ENCODE measurements around the gene NMNAT2. TPM values are rescaled to one million over a fixed set of nuclear protein-coding genes. Genes with fewer than 3 reads are reported as not detected.

The NMNAT2 gene
- total and polyA plus RNA-seq, 12 donors, result 0.23 to 5.8 (median 2.1) TPM

- intact Hi-C loops (cut with DNase I), result loop anchor here in 2 of 10 donors (5.0 to 10.0 kb wide), 2 partner anchors 361 to 374 kb away; partner anchors contain the start of gene SHCBP1L (in 1 of the 2)
- ATAC-seq, result peak in 3 of 8 donors; percentile 10 to 20 (median 13)
- no peak for DNase-seq
- WGBS, 2 donors, result 100% methylated on average over 1 of the region's 1 CpG
- Histone ChIP-seq H3K36me3 (no peaks in the 10 kb centered on the region), H3K4me3 (no peak overlapping the region), H3K27me3 (peaks cover 0 to 23% (median 0%) of the 10 kb centered on the region in 7 donors), H3K9me3 (no peaks in the 10 kb centered on the region), H3K27ac (peak overlapping the region in 4 of 10 donors; percentile 8 to 61 (median 43)), H3K4me1 (peaks cover 5 to 19% (median 13%) of the 10 kb centered on the region in 9 donors)
- no peak for TF ChIP-seq CTCF (IDR thresholded peaks at IDR 0.05)
These were observed 89.8 kb downstream of the NMNAT2 start for GRCh38 chr1:183328371-183328770.

- no peak overlapping the region for H3K4me3 ChIP-seq
- 29 to 36% methylated on average over 11 of the region's 11 CpGs for WGBS, 2 donors
- H3K27me3 ChIP-seq, result peaks cover 0 to 23% (median 0%) of the 10 kb centered on the region in 7 donors
- intact Hi-C loops (cut with DNase I), result loop anchor here in 2 of 10 donors (5.0 to 10.0 kb wide), 2 partner anchors 360 to 373 kb away; partner anchors contain the start of gene SHCBP1L (in 1 of the 2)
- H3K4me1 ChIP-seq, result peaks cover 5 to 19% (median 13%) of the 10 kb centered on the region in 9 donors
- peak overlapping the region in 7 of 10 donors; percentile 8 to 61 (median 23) for H3K27ac ChIP-seq
- no peaks in the 10 kb centered on the region for H3K36me3 ChIP-seq
- ATAC-seq (peak; percentile 54 to 82 (median 78)), DNase-seq (peak; percentile 46 to 49)
- no peaks in the 10 kb centered on the region for H3K9me3 ChIP-seq
- TF ChIP-seq CTCF (IDR thresholded peaks at IDR 0.05), result no peak
These were observed 90.5 kb downstream of the NMNAT2 start for GRCh38 chr1:183327434-183328290.

GRCh38 chr1:183323849-183324683, 94.1 kb downstream of the NMNAT2 start:
- TF ChIP-seq CTCF (IDR thresholded peaks at IDR 0.05), result no peak
- H3K4me1 ChIP-seq, result peaks cover 5 to 22% (median 15%) of the 10 kb centered on the region in 9 donors
- no peaks in the 10 kb centered on the region for H3K27me3 ChIP-seq
- ATAC-seq (no peak), DNase-seq (no peak)
- H3K9me3 ChIP-seq, result no peaks in the 10 kb centered on the region
- intact Hi-C loops (cut with DNase I), result loop anchor here in 1 of 10 donors (10.0 kb wide), 1 partner anchor 369 kb away; the partner anchor contains the start of gene SHCBP1L
- no peak overlapping the region for H3K27ac ChIP-seq
- 88 to 90% methylated on average over 7 of the region's 7 CpGs for WGBS, 2 donors
- H3K4me3 ChIP-seq, result no peak overlapping the region
- H3K36me3 ChIP-seq, result no peaks in the 10 kb centered on the region

- Histone ChIP-seq H3K9me3 (no peaks in the 10 kb centered on the region), H3K4me3 (no peak overlapping the region), H3K36me3 (no peaks in the 10 kb centered on the region), H3K4me1 (peaks cover 7 to 35% (median 27%) of the 10 kb centered on the region in 9 donors), H3K27ac (peak overlapping the region in 5 of 10 donors; percentile 13 to 89 (median 84)), H3K27me3 (no peaks in the 10 kb centered on the region)
- TF ChIP-seq CTCF (IDR thresholded peaks at IDR 0.05), result no peak
- ATAC-seq (no peak), DNase-seq (no peak)
- 75 to 84% methylated on average over 4 of the region's 4 CpGs for WGBS, 2 donors
- intact Hi-C loops (cut with DNase I), result loop anchor here in 8 of 10 donors (2.0 to 10.0 kb wide), 7 partner anchors 37 to 365 kb away; partner anchors contain the start of gene SHCBP1L (in 1 of the 8)
These were observed 98.6 kb downstream of the NMNAT2 start for GRCh38 chr1:183319606-183320005.
